HepG2 (cell line): ENCODE data around the gene CACNA1I. TPM values are rescaled to one million over a fixed set of nuclear protein-coding genes. Genes with fewer than 3 reads are reported as not detected.

Experiments used
- ATAC-seq: fragments of 200-7000 bp; cut with Tn5 transposase; 3 replicates; pipeline ENCODE4 v1.9.1; 2020; ENCODE audit warnings: mild to moderate bottlenecking, moderate library complexity
- BruUV-seq: library from RNA; stranded (reverse); fragments of 400-500 nt; replicated peaks from 2 replicates; lab custom pipeline; 2021; lab: Mats Ljungman, UMichigan
- CTCF ChIA-PET: fragments of 300-600 bp; formaldehyde crosslinking; extraction: SDS; loops from one replicate; lab custom pipeline; 2021; ENCODE audit warnings: low total read pairs, inconsistent platforms, low intra/inter-chr PET ratio; lab: Yijun Ruan, JAX
- POLR2A ChIA-PET: fragments of 350-600 bp; sonication (Branson Sonifier 250); formaldehyde crosslinking; loops from one replicate; lab custom pipeline; 2020; ENCODE audit warnings: antibody characterized with exemption, inconsistent platforms; lab: Yijun Ruan, JAX
- DNase-seq: peaks from one replicate; pipeline ENCODE4 v3.0.0-alpha.2; 2015; ENCODE audit warnings: low spot score
- FAIRE-seq: peaks from 3 replicates; lab custom pipeline; 2011; peaks lifted over from hg19 to GRCh38; lab: Jason Lieb, UNC
- H2AFZ ChIP-seq: one replicate; pipeline ENCODE4 v1.6.1; 2011; ENCODE audit warnings: low read length, inconsistent platforms
- H3K27ac ChIP-seq: fragments of 300-600 bp; 3 replicates; pipeline ENCODE4 v1.8.0; 2011; ENCODE audit warnings: mixed run types, mild to moderate bottlenecking, mixed read lengths, low read length, inconsistent platforms; ENCODE audit not compliant: insufficient read depth; ENCODE audit errors: extremely low read length
- H3K27me3 ChIP-seq, 2 experiments: fragments of 200-600 bp in 1 of 2; 2 replicates in 1 of 2; 3 replicates in 1 of 2; pipeline versions ENCODE4 v1.6.0 to v1.8.0; 2011; ENCODE audit warnings: low read length in 2 of 2, mild to moderate bottlenecking in 2 of 2, moderate library complexity in 2 of 2, inconsistent platforms in 1 of 2; ENCODE audit not compliant: insufficient read depth in 2 of 2, control insufficient read depth in 1 of 2
- H3K36me3 ChIP-seq, 2 experiments: fragments of 200-600 bp in 1 of 2; replicated peaks in 1 of 2; 2 replicates in 1 of 2; 3 replicates in 1 of 2; pipeline versions ENCODE4 v1.5.1 to v1.8.0; 2011; ENCODE audit warnings: low read length in 2 of 2, inconsistent platforms in 1 of 2; ENCODE audit not compliant: insufficient read depth in 2 of 2, control insufficient read depth in 1 of 2
- H3K4me1 ChIP-seq: 2 replicates; pipeline ENCODE4 v1.5.1; 2012; ENCODE audit warnings: low read length, inconsistent platforms; ENCODE audit not compliant: insufficient read depth
- H3K4me2 ChIP-seq: 2 replicates; pipeline ENCODE4 v1.6.0; 2011; ENCODE audit warnings: low read depth, low read length, inconsistent platforms
- H3K4me3 ChIP-seq, 3 experiments: fragments of 200-600 bp in 1 of 3; sonication (generic), shearing (Covaris generic) in 1 of 3; replicated peaks in 1 of 3; 2 replicates each; pipeline ENCODE4 v1.5.1; 2011 to 2016; ENCODE audit warnings: low read length in 3 of 3, inconsistent platforms in 2 of 3, low read depth in 2 of 3, mild to moderate bottlenecking in 2 of 3, control low read depth in 1 of 3, mixed read lengths in 1 of 3; ENCODE audit not compliant: insufficient read depth in 1 of 3
- H3K79me2 ChIP-seq: one replicate; pipeline ENCODE4 v1.6.1; 2011; ENCODE audit warnings: low read length, inconsistent platforms; ENCODE audit not compliant: insufficient read depth
- H3K9ac ChIP-seq: 2 replicates; pipeline ENCODE4 v1.6.0; 2011; ENCODE audit warnings: mild to moderate bottlenecking, low read depth, low read length, inconsistent platforms; ENCODE audit not compliant: insufficient read depth
- H3K9me3 ChIP-seq: 2 replicates; pipeline ENCODE4 v1.5.1; 2012; ENCODE audit warnings: mild to moderate bottlenecking, low read length
- H4K20me1 ChIP-seq: 2 replicates; pipeline ENCODE4 v1.6.0; 2011; ENCODE audit warnings: inconsistent platforms, mild to moderate bottlenecking, low read length, moderate library complexity; ENCODE audit not compliant: insufficient read depth
- AGO2 ChIP-seq: fragments of 200-400 bp; formaldehyde crosslinking; optimal IDR thresholded peaks from 2 replicates; pipeline ENCODE3; 2017; ENCODE audit warnings: mild to moderate bottlenecking, low read depth, low read length, moderate library complexity
- CHD2 ChIP-seq: IDR thresholded peaks from 2 replicates; pipeline ENCODE4 v1.6.1; 2011; ENCODE audit warnings: low read depth, low read length, improper control_type of control experiment
- GABPA ChIP-seq, 2 experiments: IDR thresholded peaks; 2 replicates each; pipeline ENCODE4 v1.6.1; 2011 to 2016; ENCODE audit warnings: low read depth in 2 of 2, low read length in 1 of 2, missing biosample characterization in 1 of 2, missing genetic modification characterization in 1 of 2
- GTF2F1 ChIP-seq: fragments of 150-350 bp; IDR thresholded peaks from 2 replicates; pipeline ENCODE4 v1.6.1; 2014; ENCODE audit warnings: low read length
- IKZF5 ChIP-seq: IDR thresholded peaks from 2 replicates; pipeline ENCODE4 v1.6.1; 2018; ENCODE audit warnings: missing genetic modification reagents, mild to moderate bottlenecking, missing compliant biosample characterization
- RBM22 ChIP-seq: fragments of 200-400 bp; formaldehyde crosslinking; optimal IDR thresholded peaks from 2 replicates; pipeline ENCODE3; 2017; ENCODE audit warnings: mild to moderate bottlenecking, low read length, moderate library complexity
- RXRA ChIP-seq: sonication (generic); formaldehyde crosslinking; IDR thresholded peaks from 2 replicates; pipeline ENCODE4 v1.5.1; 2020; ENCODE audit warnings: missing genetic modification reagents
- SETDB1 ChIP-seq: sonication (generic); formaldehyde crosslinking; IDR thresholded peaks from 2 replicates; pipeline ENCODE4 v1.5.1; 2020; ENCODE audit warnings: missing genetic modification reagents, mild to moderate bottlenecking, borderline replicate concordance
- SMYD3 ChIP-seq: sonication (generic); formaldehyde crosslinking; IDR thresholded peaks from 2 replicates; pipeline ENCODE4 v1.8.1; 2023; ENCODE audit warnings: mild to moderate bottlenecking, missing genetic modification reagents
- SRSF9 ChIP-seq: fragments of 200-400 bp; formaldehyde crosslinking; IDR thresholded peaks from 2 replicates; pipeline ENCODE4 v1.6.1; 2018; ENCODE audit warnings: borderline replicate concordance, mild to moderate bottlenecking, low read depth, low read length; ENCODE audit not compliant: insufficient read depth, poor library complexity, severe bottlenecking
- SSRP1 ChIP-seq: IDR thresholded peaks from 2 replicates; pipeline ENCODE4 v1.6.1; 2016; ENCODE audit warnings: control low read depth
- ZNF160 ChIP-seq: sonication (generic); formaldehyde crosslinking; IDR thresholded peaks from 2 replicates; pipeline ENCODE4 v1.8.0; 2022; ENCODE audit warnings: mild to moderate bottlenecking, inconsistent platforms, missing genetic modification reagents
- ZNF317 ChIP-seq: sonication (generic); formaldehyde crosslinking; IDR thresholded peaks from 2 replicates; pipeline ENCODE4 v1.5.0; 2020; ENCODE audit warnings: mild to moderate bottlenecking, missing genetic modification reagents
- ZNF563 ChIP-seq: sonication (generic); formaldehyde crosslinking; IDR thresholded peaks from 2 replicates; pipeline ENCODE4 v1.8.0; 2022; ENCODE audit warnings: mild to moderate bottlenecking, moderate library complexity, missing genetic modification reagents
- ZNF792 ChIP-seq: IDR thresholded peaks from 2 replicates; pipeline ENCODE4 v1.6.1; 2016
- ZNF879 ChIP-seq: sonication (generic); formaldehyde crosslinking; IDR thresholded peaks from 2 replicates; pipeline ENCODE4 v1.8.1; 2023; ENCODE audit warnings: missing genetic modification reagents
- WGBS: methylation state at CpG from one replicate; pipeline ENCODE4 v1.1.6; 2017; ENCODE audit warnings: low lambda C conversion rate; 5-methylcytosine and 5-hydroxymethylcytosine counted together
- in situ Hi-C: cut with HindIII; loops from 2 replicates; pipeline ENCODE4 v1.10.0; 2017; ENCODE audit warnings: low pct_unique_long_range_greater_than_20kb; ENCODE audit not compliant: extremely low pct_ligation_motif_present
- intact Hi-C: fragments of 100-400 bp; cut with micrococcal nuclease; formaldehyde crosslinking; loops from one replicate; pipeline ENCODE4 v1.10.0; 2022; ENCODE audit not compliant: unreplicated experiment
- polyA plus RNA-seq, 8 experiments: library from polyadenylated mRNA; depleted of rRNA in 3 of 8; stranded (reverse) in 7 of 8; unstranded in 1 of 8; fragments of >200 nt; fragmentation: Illumina TruSeq in 4 of 8; extraction: Trizol in 4 of 8; gene quantifications; 2 replicates each; pipeline versions ENCODE4 v1.2.1 to v1.2.3, GENCODE V29; 2011 to 2016; ENCODE audit warnings: low read depth in 4 of 8, missing spikeins in 1 of 8, mixed read lengths in 1 of 8; ENCODE audit not compliant: insufficient read depth in 1 of 8
- total RNA-seq, 5 experiments: library from RNA; depleted of rRNA; stranded (reverse); fragments of >200 nt; fragmentation: Illumina TruSeq; extraction: Trizol; gene quantifications; 2 replicates each; pipeline ENCODE4 v1.2.3, GENCODE V29; 2016; ENCODE audit warnings: low read depth in 1 of 5
- TF ChIP-seq, protein P1 (sequence below): sonication (generic); formaldehyde crosslinking; IDR thresholded peaks from 2 replicates; pipeline ENCODE4 v1.4.0; 2020; ENCODE audit warnings: mild to moderate bottlenecking, missing genetic modification reagents
- TF ChIP-seq, protein P2 (sequence below): sonication (generic); formaldehyde crosslinking; IDR thresholded peaks from 2 replicates; pipeline ENCODE4 v1.4.0; 2020; ENCODE audit warnings: missing genetic modification reagents, borderline replicate concordance

Gene CACNA1I
- total and polyA plus RNA-seq, 2 of the 13 experiments (the other 11 are each of a cell fraction or from before 2014, with no cell fraction given) = not detected

GRCh38 chr22:39658806-39659463 is 88.4 kb downstream of the CACNA1I start:
- no peaks in the 10 kb centered on the region for H3K79me2 ChIP-seq
- DNase-seq = no peak
- 0 out of 2 replicates have a peak, but pooled peaks cover 5% of the 10 kb centered on the region for H3K4me1 ChIP-seq
- CTCF ChIA-PET = no interaction called here
- 48% methylated on average over 13 of the region's 18 CpGs for WGBS
- ATAC-seq = no peak
- no peak overlapping the region for H3K27ac ChIP-seq
- H3K27me3 ChIP-seq = peaks cover 7 to 63% of the 10 kb centered on the region in 2 experiments
- in situ Hi-C loops = no loop called here
- no peak overlapping the region for H3K9ac ChIP-seq
- H2AFZ ChIP-seq = no peak overlapping the region
- TF ChIP-seq IKZF5 (CRISPR knock-in tag) (no peak), AGO2 (no peak), GABPA (IDR thresholded peaks at IDR 0.05; ENCODE audit: low read depth, low read length) (no peak), GABPA (CRISPR knock-in tag; IDR thresholded peaks at IDR 0.05; ENCODE audit: low read depth) (no peak), RBM22 (no peak), ZNF879 (no peak), ZNF160 (CRISPR knock-in tag) (no peak), SETDB1 (no peak), ZNF792 (CRISPR knock-in tag) (no peak), CHD2 (no peak), SSRP1 (CRISPR knock-in tag) (no peak), SRSF9 (no peak), RXRA (CRISPR knock-in tag) (no peak), ZNF563 (no peak), ZNF317 (CRISPR knock-in tag) (no peak), GTF2F1 (no peak), SMYD3 (CRISPR knock-in tag) (no peak)
- TF ChIP-seq, protein P1, sequence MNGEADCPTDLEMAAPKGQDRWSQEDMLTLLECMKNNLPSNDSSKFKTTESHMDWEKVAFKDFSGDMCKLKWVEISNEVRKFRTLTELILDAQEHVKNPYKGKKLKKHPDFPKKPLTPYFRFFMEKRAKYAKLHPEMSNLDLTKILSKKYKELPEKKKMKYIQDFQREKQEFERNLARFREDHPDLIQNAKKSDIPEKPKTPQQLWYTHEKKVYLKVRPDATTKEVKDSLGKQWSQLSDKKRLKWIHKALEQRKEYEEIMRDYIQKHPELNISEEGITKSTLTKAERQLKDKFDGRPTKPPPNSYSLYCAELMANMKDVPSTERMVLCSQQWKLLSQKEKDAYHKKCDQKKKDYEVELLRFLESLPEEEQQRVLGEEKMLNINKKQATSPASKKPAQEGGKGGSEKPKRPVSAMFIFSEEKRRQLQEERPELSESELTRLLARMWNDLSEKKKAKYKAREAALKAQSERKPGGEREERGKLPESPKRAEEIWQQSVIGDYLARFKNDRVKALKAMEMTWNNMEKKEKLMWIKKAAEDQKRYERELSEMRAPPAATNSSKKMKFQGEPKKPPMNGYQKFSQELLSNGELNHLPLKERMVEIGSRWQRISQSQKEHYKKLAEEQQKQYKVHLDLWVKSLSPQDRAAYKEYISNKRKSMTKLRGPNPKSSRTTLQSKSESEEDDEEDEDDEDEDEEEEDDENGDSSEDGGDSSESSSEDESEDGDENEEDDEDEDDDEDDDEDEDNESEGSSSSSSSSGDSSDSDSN (CRISPR knock-in tag) = no peak
- TF ChIP-seq, protein P2, sequence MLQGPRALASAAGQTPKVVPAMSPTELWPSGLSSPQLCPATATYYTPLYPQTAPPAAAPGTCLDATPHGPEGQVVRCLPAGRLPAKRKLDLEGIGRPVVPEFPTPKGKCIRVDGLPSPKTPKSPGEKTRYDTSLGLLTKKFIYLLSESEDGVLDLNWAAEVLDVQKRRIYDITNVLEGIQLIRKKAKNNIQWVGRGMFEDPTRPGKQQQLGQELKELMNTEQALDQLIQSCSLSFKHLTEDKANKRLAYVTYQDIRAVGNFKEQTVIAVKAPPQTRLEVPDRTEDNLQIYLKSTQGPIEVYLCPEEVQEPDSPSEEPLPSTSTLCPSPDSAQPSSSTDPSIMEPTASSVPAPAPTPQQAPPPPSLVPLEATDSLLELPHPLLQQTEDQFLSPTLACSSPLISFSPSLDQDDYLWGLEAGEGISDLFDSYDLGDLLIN (CRISPR knock-in tag) = no peak
- TF ChIP-seq, all 625 proteins: peak for 0
- POLR2A ChIA-PET = no interaction called here
- intact Hi-C loops = no loop called here
- Histone ChIP-seq H3K4me3 (no peak overlapping the region), H3K36me3 (no peaks in the 10 kb centered on the region), H3K9me3 (no peaks in the 10 kb centered on the region), H3K4me2 (no peak overlapping the region), H4K20me1 (no peaks in the 10 kb centered on the region)
- FAIRE-seq = no peak
- BruUV-seq = no TSS peak
